ENCODE measurements around the gene SEC63.
"Not testable (repeated sequence)": the region's sequence is repeated elsewhere in the genome, so short reads cannot be mapped to it uniquely, and the experiment has no call there.

The SEC63 gene

GRCh38 chr6:107862383-107862782, 95.6 kb downstream of the SEC63 start (continued):
- TF ChIP-seq POU6F1 (CRISPR knock-in tag; IDR thresholded peaks at IDR 0.05; ENCODE audit: borderline replicate concordance, low read depth): no peak
- TF ChIP-seq OSR1 (CRISPR knock-in tag; IDR thresholded peaks at IDR 0.05): no peak
- TF ChIP-seq ZFP3 (CRISPR knock-in tag; IDR thresholded peaks at IDR 0.05): no peak
- TF ChIP-seq ZNF70 (CRISPR knock-in tag; IDR thresholded peaks at IDR 0.05): no peak

GRCh38 chr6:107860963-107861362, 97.0 kb downstream of the SEC63 start:
- not testable (repeated sequence) for ATAC-seq

GRCh38 chr6:107860144-107860543, 97.9 kb downstream of the SEC63 start:
- ATAC-seq: not testable (repeated sequence)

GRCh38 chr6:107853230-107853629, 104.8 kb downstream of the SEC63 start:
- no peak for TF ChIP-seq OSR1 (CRISPR knock-in tag; IDR thresholded peaks at IDR 0.05)
- TF ChIP-seq GLIS3 (CRISPR knock-in tag; IDR thresholded peaks at IDR 0.05): no peak
- no peak for TF ChIP-seq CSRNP3 (CRISPR knock-in tag; IDR thresholded peaks at IDR 0.05)
- TF ChIP-seq ARNTL (CRISPR knock-in tag; IDR thresholded peaks at IDR 0.05; ENCODE audit: borderline replicate concordance, low read depth): no peak
- TF ChIP-seq ISL1 (CRISPR knock-in tag; IDR thresholded peaks at IDR 0.05): no peak
- no peak for TF ChIP-seq CREB5 (CRISPR knock-in tag; IDR thresholded peaks at IDR 0.05; ENCODE audit: low read depth)
- ATAC-seq: no peak

GRCh38 chr6:107849325-107849724, 108.7 kb downstream of the SEC63 start:
- TF ChIP-seq ZFP30 (CRISPR knock-in tag; IDR thresholded peaks at IDR 0.05) (no peak), RARB (CRISPR knock-in tag; IDR thresholded peaks at IDR 0.05) (no peak), PATZ1 (CRISPR knock-in tag; IDR thresholded peaks at IDR 0.05; ENCODE audit: borderline replicate concordance) (no peak), TCF4 (CRISPR knock-in tag; IDR thresholded peaks at IDR 0.05; ENCODE audit: borderline replicate concordance) (no peak), ZNF565 (CRISPR knock-in tag; conservative IDR thresholded peaks at IDR 0.05; ENCODE audit: low read depth) (no peak), ISL1 (CRISPR knock-in tag; IDR thresholded peaks at IDR 0.05) (no peak), ARNTL (CRISPR knock-in tag; IDR thresholded peaks at IDR 0.05; ENCODE audit: borderline replicate concordance, low read depth) (no peak), TSHZ2 (CRISPR knock-in tag; IDR thresholded peaks at IDR 0.05) (no peak), ESRRG (CRISPR knock-in tag; IDR thresholded peaks at IDR 0.05) (no peak), OSR1 (CRISPR knock-in tag; IDR thresholded peaks at IDR 0.05) (no peak)
- no peak for ATAC-seq

Data from SK-N-SH treated with all-trans-retinoic acid at 6 μM for 48 hours (cell line).